Subcutaneous abdominal adipose tissue (tissue), 5 donors: ENCODE measurements around the gene RCN1.

Source experiments
- H3K27ac ChIP-seq: one replicate; pipeline ENCODE4 v1.7.0; 2013; ENCODE audit warnings: low read depth, mild to moderate bottlenecking, inconsistent platforms, low read length, moderate library complexity
- H3K27me3 ChIP-seq, 5 donors: one replicate each; pipeline ENCODE4 v1.7.0; 2013; ENCODE audit warnings: low read length in 5 of 5, inconsistent platforms in 1 of 5; ENCODE audit not compliant: control insufficient read depth in 5 of 5, insufficient read depth in 4 of 5
- H3K36me3 ChIP-seq, 5 donors: one replicate each; pipeline ENCODE4 v1.7.0; 2013; ENCODE audit warnings: low read length in 5 of 5; ENCODE audit not compliant: control insufficient read depth in 5 of 5, insufficient read depth in 5 of 5
- H3K4me1 ChIP-seq, 5 donors: one replicate each; pipeline ENCODE4 v1.7.0; 2013; ENCODE audit warnings: low read length in 5 of 5, mild to moderate bottlenecking in 3 of 5, moderate library complexity in 1 of 5; ENCODE audit not compliant: control insufficient read depth in 5 of 5, insufficient read depth in 5 of 5
- H3K4me3 ChIP-seq, 5 donors: one replicate each; pipeline ENCODE4 v1.7.0; 2013; ENCODE audit warnings: low read length in 5 of 5, low read depth in 1 of 5
- H3K9ac ChIP-seq, 5 donors: one replicate each; pipeline ENCODE4 v1.7.0; 2013; ENCODE audit warnings: low read length in 5 of 5, mild to moderate bottlenecking in 4 of 5, moderate library complexity in 3 of 5
- H3K9me3 ChIP-seq, 5 donors: one replicate each; pipeline ENCODE4 v1.7.0; 2013; ENCODE audit warnings: low read length in 5 of 5; ENCODE audit not compliant: control insufficient read depth in 5 of 5
- donor health status: healthy.
- donor health status: healthy.
- donor health status: healthy.
- donor health status: healthy.
- donor health status: healthy.

The RCN1 gene

DNA sequence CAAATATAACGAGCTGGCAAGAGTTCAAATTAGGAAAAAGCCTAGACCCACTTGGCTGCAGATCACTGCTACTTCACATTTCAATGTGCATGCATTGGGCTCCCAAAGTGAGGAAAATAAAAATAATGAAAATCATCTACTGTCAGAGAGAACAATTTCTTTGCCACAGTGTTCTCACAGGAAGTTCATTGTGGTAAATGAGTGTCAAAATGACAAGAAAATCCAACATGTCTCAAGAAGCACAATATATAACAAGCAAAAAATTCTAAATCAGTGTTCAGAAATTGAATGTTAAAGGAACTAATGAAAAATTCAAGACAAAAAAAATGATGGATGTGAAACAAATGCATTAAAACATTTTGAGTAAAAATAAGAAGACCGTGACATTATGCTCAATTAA is 31.3 kb downstream of the RCN1 start:
- Histone ChIP-seq H3K36me3 (no peaks in the 10 kb centered on the region), H3K4me3 (no peak overlapping the region), H3K27ac (no peak overlapping the region), H3K9me3 (peaks cover 0 to 5% (median 0%) of the 10 kb centered on the region in 5 donors), H3K27me3 (peaks cover 0 to 5% (median 0%) of the 10 kb centered on the region in 5 donors), H3K4me1 (no peaks in the 10 kb centered on the region), H3K9ac (no peak overlapping the region)

- H3K9me3 ChIP-seq, result peaks cover 0 to 9% (median 7%) of the 10 kb centered on the region in 5 donors
- H3K9ac ChIP-seq, result no peak overlapping the region
- H3K27me3 ChIP-seq, result no peaks in the 10 kb centered on the region
- H3K36me3 ChIP-seq, result no peaks in the 10 kb centered on the region
- no peak overlapping the region for H3K27ac ChIP-seq
- H3K4me1 ChIP-seq, result no peaks in the 10 kb centered on the region
- no peak overlapping the region for H3K4me3 ChIP-seq
Observed at GRCh38 chr11:32131321-32131720, 40.4 kb downstream of the RCN1 start.

DNA sequence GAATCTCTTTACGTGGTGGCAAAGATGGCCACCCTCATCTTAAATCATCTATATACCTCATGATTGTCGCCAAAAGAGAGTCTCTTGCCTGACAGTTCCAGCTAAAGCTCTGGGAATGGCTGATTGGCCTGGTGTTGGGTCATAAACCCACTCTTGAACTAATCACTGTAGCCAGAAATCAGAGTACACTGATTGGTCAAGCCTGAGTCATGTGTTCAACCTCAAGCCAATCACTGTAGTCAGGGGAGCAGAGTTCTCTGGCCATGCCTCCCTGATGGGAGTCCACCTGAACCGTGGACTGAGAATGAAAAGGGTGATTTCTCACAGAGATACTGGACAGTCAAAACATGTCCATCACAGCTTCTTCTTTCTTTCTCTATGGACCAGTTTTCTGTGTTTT is 45.8 kb downstream of the RCN1 start:
- H3K36me3 ChIP-seq, result no peaks in the 10 kb centered on the region
- H3K9ac ChIP-seq, result no peak overlapping the region
- H3K27me3 ChIP-seq, result no peaks in the 10 kb centered on the region
- peaks cover 0 to under 1% (median 0%) of the 10 kb centered on the region in 5 donors for H3K4me1 ChIP-seq
- H3K27ac ChIP-seq, result no peak overlapping the region
- H3K4me3 ChIP-seq, result no peak overlapping the region
- H3K9me3 ChIP-seq, result no peaks in the 10 kb centered on the region

GRCh38 chr11:32137263-32137662 is 46.4 kb downstream of the RCN1 start:
- no peak overlapping the region for H3K4me3 ChIP-seq
- H3K9me3 ChIP-seq, result no peaks in the 10 kb centered on the region
- peaks cover 0 to 4% (median 0%) of the 10 kb centered on the region in 5 donors for H3K4me1 ChIP-seq
- H3K27ac ChIP-seq, result no peak overlapping the region
- H3K36me3 ChIP-seq, result no peaks in the 10 kb centered on the region
- H3K27me3 ChIP-seq, result no peaks in the 10 kb centered on the region
- H3K9ac ChIP-seq, result no peak overlapping the region

DNA sequence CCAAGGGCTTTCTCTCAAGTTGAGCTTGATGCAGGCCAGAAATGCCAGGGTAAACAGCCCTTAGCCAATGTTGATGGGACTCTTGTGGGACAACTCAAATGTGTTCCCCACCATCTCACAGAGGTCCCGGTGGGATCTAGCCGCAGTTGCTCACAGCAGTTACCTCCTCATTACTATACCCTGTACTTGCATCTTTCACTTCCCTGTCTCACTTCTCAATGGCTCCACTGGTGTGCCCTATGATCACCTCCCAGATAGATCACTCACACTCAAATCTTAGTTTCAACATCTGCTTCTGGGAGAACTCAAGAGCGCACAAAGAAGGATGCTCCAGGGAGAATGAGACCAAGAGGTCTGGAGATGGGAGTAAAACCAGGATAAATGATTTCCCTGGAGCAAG is 47.0 kb downstream of the RCN1 start:
- Histone ChIP-seq H3K27ac (no peak overlapping the region), H3K4me3 (no peak overlapping the region), H3K36me3 (no peaks in the 10 kb centered on the region)

DNA sequence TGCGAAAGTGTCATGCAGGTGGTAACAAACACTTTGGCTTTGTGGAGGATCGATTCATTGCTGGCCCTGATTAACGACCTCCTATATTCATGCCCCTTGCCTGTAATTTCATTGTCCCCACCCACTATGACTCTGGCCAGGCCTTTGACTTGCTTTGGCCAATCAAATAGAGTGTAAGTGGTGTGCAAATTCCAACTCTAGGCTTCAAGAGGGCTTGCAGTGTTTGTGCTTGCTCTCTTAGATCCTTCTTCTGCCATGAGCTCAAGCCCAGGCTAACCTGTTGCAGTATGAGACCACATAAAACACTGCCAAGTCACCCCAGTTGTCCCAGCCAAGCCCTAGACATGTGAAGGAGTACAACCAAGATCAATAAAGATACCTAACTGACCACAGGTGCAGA is 48.0 kb downstream of the RCN1 start:
- Histone ChIP-seq H3K27ac (no peak overlapping the region), H3K4me1 (peaks cover 0 to 4% (median 0%) of the 10 kb centered on the region in 5 donors), H3K9me3 (no peaks in the 10 kb centered on the region), H3K27me3 (no peaks in the 10 kb centered on the region), H3K9ac (no peak overlapping the region), H3K4me3 (no peak overlapping the region), H3K36me3 (no peaks in the 10 kb centered on the region)

More for the DNA sequence above, 47.0 kb downstream of the RCN1 start:
- H3K27me3 ChIP-seq, result no peaks in the 10 kb centered on the region
- H3K9ac ChIP-seq, result no peak overlapping the region
- H3K4me1 ChIP-seq, result peaks cover 0 to 4% (median 0%) of the 10 kb centered on the region in 5 donors
- no peaks in the 10 kb centered on the region for H3K9me3 ChIP-seq

- peaks cover 0 to 4% (median 0%) of the 10 kb centered on the region in 5 donors for H3K4me1 ChIP-seq
- H3K36me3 ChIP-seq, result no peaks in the 10 kb centered on the region
- H3K27ac ChIP-seq, result no peak overlapping the region
- no peak overlapping the region for H3K9ac ChIP-seq
- no peak overlapping the region for H3K4me3 ChIP-seq
- H3K27me3 ChIP-seq, result no peaks in the 10 kb centered on the region
- no peaks in the 10 kb centered on the region for H3K9me3 ChIP-seq
Observed at GRCh38 chr11:32139896-32140520, 49.1 kb downstream of the RCN1 start.

DNA sequence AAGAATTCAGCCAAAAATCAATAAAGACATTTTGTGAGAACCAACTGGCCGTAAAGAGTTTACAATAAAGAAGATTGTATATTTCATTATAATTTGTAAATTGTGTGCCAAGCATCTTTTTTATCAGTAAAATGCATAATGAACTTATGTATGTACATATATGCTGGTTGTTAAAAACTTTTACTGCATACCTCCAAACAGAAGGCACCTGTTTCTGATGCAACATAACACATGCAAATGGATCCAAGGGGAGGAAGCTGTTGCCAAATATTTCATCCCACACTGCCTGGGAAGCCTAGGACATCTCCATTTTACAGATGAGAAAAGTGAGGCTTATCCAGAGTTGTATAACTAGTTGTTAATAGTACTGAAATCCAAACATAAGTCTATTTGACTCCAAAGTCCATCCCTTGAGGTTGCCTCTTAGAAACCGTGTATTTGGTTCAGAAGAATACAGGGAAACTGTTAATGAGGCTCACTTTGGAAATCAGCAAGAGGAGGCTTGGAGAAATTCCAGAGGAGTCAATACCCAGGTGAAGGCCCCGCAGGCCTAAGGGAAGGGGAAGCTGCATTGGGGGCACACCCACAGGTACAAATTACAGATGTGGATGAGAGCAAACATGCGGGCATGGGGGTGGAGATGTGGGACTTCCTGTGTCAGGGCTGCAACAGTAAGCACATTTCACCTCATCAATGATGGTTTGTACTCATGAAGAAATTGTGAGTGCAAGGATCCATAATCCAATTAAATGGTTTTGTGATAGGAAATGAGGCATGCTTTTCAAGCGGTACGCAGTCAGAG is 51.1 kb downstream of the RCN1 start:
- peaks cover 0 to 4% (median 0%) of the 10 kb centered on the region in 5 donors for H3K4me1 ChIP-seq
- H3K9ac ChIP-seq, result no peak overlapping the region
- no peaks in the 10 kb centered on the region for H3K27me3 ChIP-seq
- no peak overlapping the region for H3K4me3 ChIP-seq
- no peaks in the 10 kb centered on the region for H3K36me3 ChIP-seq
- H3K9me3 ChIP-seq, result no peaks in the 10 kb centered on the region
- H3K27ac ChIP-seq, result no peak overlapping the region

GRCh38 chr11:32143378-32143777 is 52.5 kb downstream of the RCN1 start:
- Histone ChIP-seq H3K4me1 (peaks cover 0 to 4% (median 0%) of the 10 kb centered on the region in 5 donors), H3K9ac (no peak overlapping the region), H3K36me3 (no peaks in the 10 kb centered on the region), H3K9me3 (no peaks in the 10 kb centered on the region), H3K4me3 (no peak overlapping the region), H3K27ac (no peak overlapping the region), H3K27me3 (no peaks in the 10 kb centered on the region)

DNA sequence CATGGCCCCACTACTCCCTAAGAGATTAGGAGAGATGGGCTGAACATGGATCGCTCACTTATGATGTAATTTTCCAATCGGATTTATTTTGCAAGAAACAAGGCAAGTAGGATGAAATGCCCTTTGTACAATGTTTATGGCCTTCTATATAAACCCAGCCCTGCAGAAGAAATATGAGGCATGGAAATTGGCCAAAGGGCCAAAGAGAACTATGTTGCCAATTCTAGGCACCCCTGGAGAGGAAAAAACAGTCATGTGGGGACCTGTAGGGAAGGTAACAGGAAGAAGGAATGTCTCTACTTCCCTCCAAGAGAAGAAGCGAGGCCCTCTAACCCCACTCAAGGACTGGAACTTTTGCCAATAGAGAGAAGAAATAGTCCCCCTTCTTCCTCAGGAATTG is 54.4 kb downstream of the RCN1 start:
- Histone ChIP-seq H3K4me1 (peaks cover 0 to 4% (median 0%) of the 10 kb centered on the region in 5 donors), H3K9ac (no peak overlapping the region), H3K9me3 (no peaks in the 10 kb centered on the region), H3K36me3 (no peaks in the 10 kb centered on the region), H3K27ac (no peak overlapping the region), H3K4me3 (no peak overlapping the region), H3K27me3 (no peaks in the 10 kb centered on the region)
